Measurements from ENCODE around the gene PTPRM. TPM values are rescaled to one million over a fixed set of nuclear protein-coding genes. Genes with fewer than 3 reads are reported as not detected.

The PTPRM gene
- total RNA-seq, 1 experiment from 2014 or later = 6.2 TPM

DNA sequence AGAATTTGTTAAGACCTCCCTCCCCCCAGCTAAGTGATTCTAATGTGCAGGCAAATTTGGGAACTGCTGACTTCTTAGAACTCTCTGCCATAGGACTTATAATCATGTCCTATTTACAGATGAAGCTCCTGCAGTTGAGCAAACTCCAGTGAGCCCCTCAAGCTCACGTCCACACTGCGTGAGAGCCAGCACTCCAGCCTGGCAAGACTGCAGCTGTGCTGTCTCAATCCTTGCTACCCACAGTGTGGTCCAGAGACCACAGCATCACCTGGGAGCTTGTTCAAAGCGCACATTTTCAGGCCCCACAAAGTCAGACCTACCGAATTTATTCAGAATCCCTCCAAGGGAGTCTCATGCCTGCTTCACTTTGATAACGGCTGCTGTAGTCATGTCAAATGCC lies 799.0 kb downstream of the PTPRM start:
- Histone ChIP-seq H4K20me1 (ENCODE audit: control insufficient read depth, insufficient read depth, insufficient read length) (no peaks in the 10 kb centered on the region), H2BK20ac (ENCODE audit: low read depth, low read length, poor library complexity, severe bottlenecking) (no peak overlapping the region), H3K79me2 (ENCODE audit: insufficient read depth, low read length) (no peaks in the 10 kb centered on the region), H4K8ac (replicated peaks; ENCODE audit: insufficient read length, low read depth, low read length) (no peak overlapping the region), H3K27me3 (ENCODE audit: insufficient read depth, low read length) (no peaks in the 10 kb centered on the region), H2BK12ac (ENCODE audit: insufficient read length, low read depth, low read length) (no peak overlapping the region), H2BK5ac (ENCODE audit: insufficient read length, low read length) (no peak overlapping the region), H3K79me1 (ENCODE audit: insufficient read depth, low read depth, low read length, poor library complexity, severe bottlenecking) (no peaks in the 10 kb centered on the region), H4K5ac (ENCODE audit: insufficient read length, low read depth, low read length) (no peak overlapping the region), H2BK15ac (ENCODE audit: low read depth, low read length) (no peak overlapping the region), H3T11ph (ENCODE audit: low read length) (no peak overlapping the region), H3K23me2 (ENCODE audit: insufficient read length, low read depth, low read length, poor library complexity, severe bottlenecking) (no peaks in the 10 kb centered on the region), H3K4me2 (ENCODE audit: insufficient read depth, insufficient read length, low read length) (no peak overlapping the region), H3K4me1 (ENCODE audit: insufficient read depth, low read length) (no peaks in the 10 kb centered on the region), H2BK120ac (ENCODE audit: low read depth, low read length, poor library complexity, severe bottlenecking) (no peak overlapping the region), H3K9me3 (ENCODE audit: control insufficient read depth, low read depth, low read length) (no peaks in the 10 kb centered on the region), H3K18ac (ENCODE audit: insufficient read length, low read depth, low read length) (no peak overlapping the region), H3K23ac (ENCODE audit: insufficient read length, low read depth, low read length) (no peak overlapping the region), H3K27ac (ENCODE audit: insufficient read length, low read depth, low read length) (no peak overlapping the region), H3K14ac (ENCODE audit: insufficient read depth, low read length) (no peak overlapping the region), H3K4ac (ENCODE audit: low read depth, low read length) (no peak overlapping the region), H3K9ac (ENCODE audit: extremely low read depth, insufficient read length, low read length) (no peak overlapping the region), H2AFZ (ENCODE audit: low read length) (no peak overlapping the region), H4K91ac (ENCODE audit: insufficient read length, low read depth, low read length) (no peak overlapping the region), H3K56ac (ENCODE audit: insufficient read length, low read depth, low read length) (no peak overlapping the region), H2AK5ac (ENCODE audit: insufficient read length, low read length) (no peak overlapping the region)
- TF ChIP-seq, protein P1, sequence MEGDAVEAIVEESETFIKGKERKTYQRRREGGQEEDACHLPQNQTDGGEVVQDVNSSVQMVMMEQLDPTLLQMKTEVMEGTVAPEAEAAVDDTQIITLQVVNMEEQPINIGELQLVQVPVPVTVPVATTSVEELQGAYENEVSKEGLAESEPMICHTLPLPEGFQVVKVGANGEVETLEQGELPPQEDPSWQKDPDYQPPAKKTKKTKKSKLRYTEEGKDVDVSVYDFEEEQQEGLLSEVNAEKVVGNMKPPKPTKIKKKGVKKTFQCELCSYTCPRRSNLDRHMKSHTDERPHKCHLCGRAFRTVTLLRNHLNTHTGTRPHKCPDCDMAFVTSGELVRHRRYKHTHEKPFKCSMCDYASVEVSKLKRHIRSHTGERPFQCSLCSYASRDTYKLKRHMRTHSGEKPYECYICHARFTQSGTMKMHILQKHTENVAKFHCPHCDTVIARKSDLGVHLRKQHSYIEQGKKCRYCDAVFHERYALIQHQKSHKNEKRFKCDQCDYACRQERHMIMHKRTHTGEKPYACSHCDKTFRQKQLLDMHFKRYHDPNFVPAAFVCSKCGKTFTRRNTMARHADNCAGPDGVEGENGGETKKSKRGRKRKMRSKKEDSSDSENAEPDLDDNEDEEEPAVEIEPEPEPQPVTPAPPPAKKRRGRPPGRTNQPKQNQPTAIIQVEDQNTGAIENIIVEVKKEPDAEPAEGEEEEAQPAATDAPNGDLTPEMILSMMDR (conservative IDR thresholded peaks at IDR 0.05) = no peak
- no peaks in the 10 kb centered on the region for H3K9me3 Mint-ChIP-seq
- peaks cover 17% of the 10 kb centered on the region for H3K27me3 Mint-ChIP-seq (ENCODE audit: low read depth)
- no CpG with 5 or more reads among the region's 5 CpGs for WGBS (ENCODE audit: extremely low coverage, insufficient read length, low lambda C conversion rate)
- peaks cover 11 to 24% of the 10 kb centered on the region in 2 experiments for H3K4me1 Mint-ChIP-seq
- H3K4me3 Mint-ChIP-seq = no peak overlapping the region
- peak overlapping the region in 1 of 3 experiments; percentile 41; a peak in 2 of 7 replicates for H3K27ac Mint-ChIP-seq
- no peaks in the 10 kb centered on the region for H3K36me3 Mint-ChIP-seq (ENCODE audit: insufficient read depth in 1 of 3, low read depth in 3 of 3)
- DNase-seq = no peak
